SK-N-SH (cell line): ENCODE measurements around the gene USP12. TPM values are rescaled to one million over a fixed set of nuclear protein-coding genes. Genes with fewer than 3 reads are reported as not detected.

Source experiments
- CTCF ChIA-PET: fragments of 300-600, 350-600 bp; formaldehyde crosslinking; extraction: SDS; loops from one replicate; lab custom pipeline; 2021; lab: Yijun Ruan, JAX
- POLR2A ChIA-PET: fragments of 350-600 bp; sonication (Branson Sonifier 250); formaldehyde crosslinking; extraction: SDS; loops from one replicate; lab custom pipeline; 2020; ENCODE audit warnings: antibody characterized with exemption, inconsistent platforms; lab: Yijun Ruan, JAX
- DNase-seq: peaks from one replicate; pipeline ENCODE4 v3.0.0; 2012
- H2AFZ ChIP-seq: fragments of 200-600 bp; sonication (generic); 2 replicates; pipeline ENCODE4 v1.8.1; 2016; ENCODE audit warnings: antibody characterized with exemption, mild to moderate bottlenecking, low read depth
- H3F3A ChIP-seq: fragments of 200-600 bp; sonication (generic); replicated peaks from 2 replicates; pipeline ENCODE3; 2016; ENCODE audit warnings: antibody characterized with exemption, mild to moderate bottlenecking; ENCODE audit not compliant: insufficient read depth
- H3K27ac ChIP-seq, 2 experiments: fragments of 200-500 bp in 1 of 2; fragments of 200-600 bp in 1 of 2; sonication (Bioruptor generic) in 1 of 2; sonication (generic), shearing (Covaris generic) in 1 of 2; 2 replicates each; pipeline versions ENCODE4 v1.5.1 to v1.6.1; 2014 to 2016; ENCODE audit warnings: low read depth in 2 of 2, inconsistent platforms in 1 of 2, low read length in 1 of 2, mild to moderate bottlenecking in 1 of 2, mixed read lengths in 1 of 2
- H3K27me3 ChIP-seq: fragments of 200-600 bp; sonication (generic), shearing (Covaris generic); 2 replicates; pipeline ENCODE4 v1.6.1; 2016; ENCODE audit warnings: mixed run types; ENCODE audit not compliant: insufficient read depth
- H3K36me3 ChIP-seq, 2 experiments: fragments of 200-500 bp in 1 of 2; fragments of 200-600 bp in 1 of 2; sonication (Bioruptor generic) in 1 of 2; sonication (generic) in 1 of 2; replicated peaks in 1 of 2; 2 replicates each; pipeline versions ENCODE3 to v1.5.1; 2014 to 2016; ENCODE audit warnings: low read length in 1 of 2, mild to moderate bottlenecking in 1 of 2; ENCODE audit not compliant: insufficient read depth in 2 of 2, control insufficient read depth in 1 of 2
- H3K4me1 ChIP-seq, 2 experiments: fragments of 200-500 bp in 1 of 2; fragments of 200-600 bp in 1 of 2; sonication (Bioruptor generic) in 1 of 2; sonication (generic), shearing (Covaris generic) in 1 of 2; 2 replicates each; pipeline versions ENCODE4 v1.5.1 to v1.6.1; 2014 to 2016; ENCODE audit warnings: low read depth in 1 of 2, low read length in 1 of 2, mixed run types in 1 of 2; ENCODE audit not compliant: insufficient read depth in 2 of 2, control insufficient read depth in 1 of 2
- H3K4me2 ChIP-seq: fragments of 200-600 bp; sonication (generic), shearing (Covaris generic); 2 replicates; pipeline ENCODE4 v1.6.1; 2017; ENCODE audit warnings: mixed run types
- H3K4me3 ChIP-seq, 2 experiments: fragments of 200-500 bp in 1 of 2; fragments of 200-600 bp in 1 of 2; sonication (Bioruptor generic) in 1 of 2; sonication (generic), shearing (Covaris generic) in 1 of 2; 2 replicates each; pipeline versions ENCODE4 v1.5.1 to v1.8.1; 2014 to 2016; ENCODE audit warnings: low read depth in 2 of 2, inconsistent platforms in 1 of 2, low read length in 1 of 2, mild to moderate bottlenecking in 1 of 2, mixed read lengths in 1 of 2, moderate library complexity in 1 of 2
- H3K79me2 ChIP-seq: fragments of 200-600 bp; sonication (generic); 2 replicates; pipeline ENCODE4 v1.8.1; 2017; ENCODE audit warnings: mild to moderate bottlenecking; ENCODE audit not compliant: insufficient read depth
- H3K9ac ChIP-seq: fragments of 200-600 bp; sonication (generic); 2 replicates; pipeline ENCODE4 v1.6.1; 2017; ENCODE audit warnings: mixed run types
- H3K9me2 ChIP-seq: fragments of 200-600 bp; sonication (generic); 2 replicates; pipeline ENCODE4 v1.6.1; 2017; ENCODE audit warnings: mixed run types
- H3K9me3 ChIP-seq: fragments of 200-600 bp; sonication (generic); 2 replicates; pipeline ENCODE4 v1.6.1; 2017; ENCODE audit warnings: mixed run types, mild to moderate bottlenecking, moderate library complexity
- H4K20me1 ChIP-seq: fragments of 200-600 bp; sonication (generic); 2 replicates; pipeline ENCODE4 v1.6.1; 2017; ENCODE audit warnings: mild to moderate bottlenecking, mixed run types; ENCODE audit not compliant: insufficient read depth
- ELF1 ChIP-seq: IDR thresholded peaks from 2 replicates; pipeline ENCODE4 v1.4.0; 2012
- GATA2 ChIP-seq: sonication (generic); formaldehyde crosslinking; IDR thresholded peaks from 2 replicates; pipeline ENCODE4 v1.5.0; 2020; ENCODE audit warnings: mild to moderate bottlenecking, missing genetic modification reagents
- MEF2A ChIP-seq: IDR thresholded peaks from 2 replicates; pipeline ENCODE4 v1.4.0; 2012; ENCODE audit warnings: low read depth, borderline replicate concordance
- MXI1 ChIP-seq: IDR thresholded peaks from 2 replicates; pipeline ENCODE4 v1.6.1; 2012; ENCODE audit warnings: mild to moderate bottlenecking, low read depth, low read length, improper control_type of control experiment
- NFIC ChIP-seq: IDR thresholded peaks from 2 replicates; pipeline ENCODE4 v1.4.0; 2012; ENCODE audit warnings: borderline replicate concordance
- POLR2AphosphoS5 ChIP-seq: IDR thresholded peaks from 2 replicates; pipeline ENCODE4 v1.6.1; 2012; ENCODE audit warnings: low read depth, low read length
- SMC3 ChIP-seq: IDR thresholded peaks from 2 replicates; pipeline ENCODE4 v1.6.1; 2012; ENCODE audit warnings: low read depth, low read length, improper control_type of control experiment
- TCF12 ChIP-seq: IDR thresholded peaks from 2 replicates; pipeline ENCODE4 v1.4.0; 2012
- YY1 ChIP-seq: IDR thresholded peaks from 2 replicates; pipeline ENCODE4 v1.4.0; 2012; ENCODE audit warnings: low read depth, mild to moderate bottlenecking
- WGBS: methylation state at CpG from one replicate; pipeline ENCODE4 v1.1.6; 2017; ENCODE audit warnings: low lambda C conversion rate; 5-methylcytosine and 5-hydroxymethylcytosine counted together
- polyA plus RNA-seq, 3 experiments: library from polyadenylated mRNA; depleted of rRNA; stranded (reverse); fragments of >200 nt; gene quantifications; 2 replicates each; pipeline ENCODE4 v1.2.3, GENCODE V29; 2012
- TF ChIP-seq, protein P1 (sequence below): IDR thresholded peaks from 2 replicates; pipeline ENCODE4; 2012
- TF ChIP-seq, protein P2 (sequence below): fragments of 200-600 bp; sonication (generic); IDR thresholded peaks from 2 replicates; pipeline ENCODE4 v1.6.1; 2017; ENCODE audit warnings: antibody characterized with exemption, mild to moderate bottlenecking, moderate library complexity
- TF ChIP-seq, protein P3 (sequence below): IDR thresholded peaks from 2 replicates; pipeline ENCODE4 v1.6.1; 2012; ENCODE audit warnings: mild to moderate bottlenecking, low read depth, low read length, moderate library complexity

Gene USP12
- polyA plus RNA-seq, 1 of the 3 experiments (the other 2 are of a cell fraction) = 5.0 TPM

DNA sequence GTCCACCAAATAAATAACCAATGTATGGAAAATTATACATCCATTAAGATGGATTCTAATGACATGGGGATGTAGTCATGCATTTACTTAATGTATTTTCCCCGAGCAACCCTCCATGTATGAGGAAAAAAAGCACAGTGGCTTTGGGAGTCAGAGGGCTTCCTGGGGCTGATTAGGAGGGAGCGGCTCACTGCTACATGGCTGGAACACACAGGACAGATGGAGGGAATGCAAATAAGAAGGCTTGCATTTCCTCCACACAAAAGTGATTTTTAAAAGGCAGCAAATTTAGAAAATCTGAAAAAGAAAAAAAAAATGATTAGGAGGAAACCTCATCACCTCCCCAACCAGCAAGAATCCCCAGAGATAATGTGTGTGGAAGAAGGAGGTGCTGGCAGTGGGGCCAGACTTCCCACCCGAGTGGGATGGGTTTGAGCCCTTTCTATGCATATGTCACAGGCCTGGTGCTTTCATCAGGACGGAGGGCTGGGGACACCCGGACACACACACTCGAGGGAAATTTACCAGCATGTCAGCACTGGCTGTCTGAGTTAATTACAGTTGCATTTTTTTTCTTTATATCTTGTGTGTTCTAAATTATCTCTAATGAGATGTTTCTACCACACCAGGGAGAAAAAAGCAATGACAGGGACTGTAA is 118.9 kb downstream of the USP12 start:
- Histone ChIP-seq H3K27ac (no peak overlapping the region), H3K9me2 (no peaks in the 10 kb centered on the region), H3F3A (peaks cover 6% of the 10 kb centered on the region), H3K9me3 (no peaks in the 10 kb centered on the region), H3K27me3 (no peaks in the 10 kb centered on the region), H3K36me3 (no peaks in the 10 kb centered on the region), H3K79me2 (no peaks in the 10 kb centered on the region), H3K9ac (no peak overlapping the region), H3K4me1 (peaks cover 7 to 18% of the 10 kb centered on the region in 2 experiments; a peak in 1 of 4 replicates), H3K4me2 (no peak overlapping the region), H4K20me1 (no peaks in the 10 kb centered on the region), H3K4me3 (no peak overlapping the region), H2AFZ (no peak overlapping the region)
- TF ChIP-seq SMC3 = no peak
- TF ChIP-seq MXI1 = no peak
- no peak for TF ChIP-seq POLR2AphosphoS5
- TF ChIP-seq, protein P1, sequence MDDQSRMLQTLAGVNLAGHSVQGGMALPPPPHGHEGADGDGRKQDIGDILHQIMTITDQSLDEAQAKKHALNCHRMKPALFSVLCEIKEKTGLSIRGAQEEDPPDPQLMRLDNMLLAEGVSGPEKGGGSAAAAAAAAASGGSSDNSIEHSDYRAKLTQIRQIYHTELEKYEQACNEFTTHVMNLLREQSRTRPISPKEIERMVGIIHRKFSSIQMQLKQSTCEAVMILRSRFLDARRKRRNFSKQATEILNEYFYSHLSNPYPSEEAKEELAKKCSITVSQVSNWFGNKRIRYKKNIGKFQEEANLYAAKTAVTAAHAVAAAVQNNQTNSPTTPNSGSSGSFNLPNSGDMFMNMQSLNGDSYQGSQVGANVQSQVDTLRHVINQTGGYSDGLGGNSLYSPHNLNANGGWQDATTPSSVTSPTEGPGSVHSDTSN = no peak
- TF ChIP-seq TCF12 = no peak
- no peak for TF ChIP-seq NFIC
- TF ChIP-seq YY1 = no peak
- TF ChIP-seq, protein P2, sequence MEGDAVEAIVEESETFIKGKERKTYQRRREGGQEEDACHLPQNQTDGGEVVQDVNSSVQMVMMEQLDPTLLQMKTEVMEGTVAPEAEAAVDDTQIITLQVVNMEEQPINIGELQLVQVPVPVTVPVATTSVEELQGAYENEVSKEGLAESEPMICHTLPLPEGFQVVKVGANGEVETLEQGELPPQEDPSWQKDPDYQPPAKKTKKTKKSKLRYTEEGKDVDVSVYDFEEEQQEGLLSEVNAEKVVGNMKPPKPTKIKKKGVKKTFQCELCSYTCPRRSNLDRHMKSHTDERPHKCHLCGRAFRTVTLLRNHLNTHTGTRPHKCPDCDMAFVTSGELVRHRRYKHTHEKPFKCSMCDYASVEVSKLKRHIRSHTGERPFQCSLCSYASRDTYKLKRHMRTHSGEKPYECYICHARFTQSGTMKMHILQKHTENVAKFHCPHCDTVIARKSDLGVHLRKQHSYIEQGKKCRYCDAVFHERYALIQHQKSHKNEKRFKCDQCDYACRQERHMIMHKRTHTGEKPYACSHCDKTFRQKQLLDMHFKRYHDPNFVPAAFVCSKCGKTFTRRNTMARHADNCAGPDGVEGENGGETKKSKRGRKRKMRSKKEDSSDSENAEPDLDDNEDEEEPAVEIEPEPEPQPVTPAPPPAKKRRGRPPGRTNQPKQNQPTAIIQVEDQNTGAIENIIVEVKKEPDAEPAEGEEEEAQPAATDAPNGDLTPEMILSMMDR = no peak
- no peak for TF ChIP-seq GATA2
- TF ChIP-seq ELF1 = no peak
- TF ChIP-seq MEF2A = no peak
- TF ChIP-seq, protein P3, sequence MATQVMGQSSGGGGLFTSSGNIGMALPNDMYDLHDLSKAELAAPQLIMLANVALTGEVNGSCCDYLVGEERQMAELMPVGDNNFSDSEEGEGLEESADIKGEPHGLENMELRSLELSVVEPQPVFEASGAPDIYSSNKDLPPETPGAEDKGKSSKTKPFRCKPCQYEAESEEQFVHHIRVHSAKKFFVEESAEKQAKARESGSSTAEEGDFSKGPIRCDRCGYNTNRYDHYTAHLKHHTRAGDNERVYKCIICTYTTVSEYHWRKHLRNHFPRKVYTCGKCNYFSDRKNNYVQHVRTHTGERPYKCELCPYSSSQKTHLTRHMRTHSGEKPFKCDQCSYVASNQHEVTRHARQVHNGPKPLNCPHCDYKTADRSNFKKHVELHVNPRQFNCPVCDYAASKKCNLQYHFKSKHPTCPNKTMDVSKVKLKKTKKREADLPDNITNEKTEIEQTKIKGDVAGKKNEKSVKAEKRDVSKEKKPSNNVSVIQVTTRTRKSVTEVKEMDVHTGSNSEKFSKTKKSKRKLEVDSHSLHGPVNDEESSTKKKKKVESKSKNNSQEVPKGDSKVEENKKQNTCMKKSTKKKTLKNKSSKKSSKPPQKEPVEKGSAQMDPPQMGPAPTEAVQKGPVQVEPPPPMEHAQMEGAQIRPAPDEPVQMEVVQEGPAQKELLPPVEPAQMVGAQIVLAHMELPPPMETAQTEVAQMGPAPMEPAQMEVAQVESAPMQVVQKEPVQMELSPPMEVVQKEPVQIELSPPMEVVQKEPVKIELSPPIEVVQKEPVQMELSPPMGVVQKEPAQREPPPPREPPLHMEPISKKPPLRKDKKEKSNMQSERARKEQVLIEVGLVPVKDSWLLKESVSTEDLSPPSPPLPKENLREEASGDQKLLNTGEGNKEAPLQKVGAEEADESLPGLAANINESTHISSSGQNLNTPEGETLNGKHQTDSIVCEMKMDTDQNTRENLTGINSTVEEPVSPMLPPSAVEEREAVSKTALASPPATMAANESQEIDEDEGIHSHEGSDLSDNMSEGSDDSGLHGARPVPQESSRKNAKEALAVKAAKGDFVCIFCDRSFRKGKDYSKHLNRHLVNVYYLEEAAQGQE = no peak
- ChIA-PET CTCF (no interaction called here), POLR2A (no interaction called here)
- 80% methylated on average over 6 of the region's 6 CpGs for WGBS
- no peak for DNase-seq
